NCI-H524 (cell line): ENCODE results near the gene HTR1D.

Experiments
- DNase-seq, 2 experiments: peaks; one replicate each; lab custom pipeline; 2025; lab: John Stamatoyannopoulos, UW

HTR1D gene

DNA sequence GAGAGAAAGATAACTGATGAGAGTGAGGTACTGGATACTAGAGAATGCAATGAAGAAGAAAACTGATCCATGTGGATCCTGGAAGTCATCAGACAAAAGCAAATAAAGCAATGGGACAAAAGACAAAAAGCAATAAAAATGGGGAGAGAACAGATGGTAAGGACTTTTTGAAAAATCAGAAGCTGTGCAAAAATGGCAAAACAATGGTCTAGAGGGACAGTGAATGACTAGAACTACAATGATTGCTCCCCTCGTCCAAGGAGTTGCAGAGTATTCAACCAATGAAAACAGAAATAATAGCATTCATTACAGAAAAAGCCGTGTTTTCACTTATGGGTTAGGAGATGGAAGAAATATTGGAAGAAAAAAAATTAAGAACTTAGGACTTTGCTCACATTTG is 67.2 kb downstream of the HTR1D start:
- DNase-seq, result no peak

DNA sequence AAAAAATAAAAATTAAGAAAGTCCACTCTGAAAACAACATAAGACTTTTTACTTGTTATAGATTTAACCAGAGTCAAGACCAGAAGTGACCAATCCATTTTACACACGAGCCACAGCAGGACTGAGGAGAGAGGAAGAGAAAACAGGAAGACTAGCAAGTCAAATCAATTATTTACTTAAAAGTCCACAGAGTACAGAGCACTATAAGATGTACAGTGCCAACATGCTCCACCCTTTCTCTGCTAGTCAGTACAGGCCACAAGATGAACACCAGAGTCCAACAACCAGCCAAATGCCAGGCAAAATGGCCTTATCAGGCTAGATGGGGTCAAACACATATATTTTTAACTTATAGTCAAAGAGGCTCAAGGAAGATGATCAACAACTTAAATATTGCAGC is 68.2 kb downstream of the HTR1D start:
- no peak for DNase-seq

DNA sequence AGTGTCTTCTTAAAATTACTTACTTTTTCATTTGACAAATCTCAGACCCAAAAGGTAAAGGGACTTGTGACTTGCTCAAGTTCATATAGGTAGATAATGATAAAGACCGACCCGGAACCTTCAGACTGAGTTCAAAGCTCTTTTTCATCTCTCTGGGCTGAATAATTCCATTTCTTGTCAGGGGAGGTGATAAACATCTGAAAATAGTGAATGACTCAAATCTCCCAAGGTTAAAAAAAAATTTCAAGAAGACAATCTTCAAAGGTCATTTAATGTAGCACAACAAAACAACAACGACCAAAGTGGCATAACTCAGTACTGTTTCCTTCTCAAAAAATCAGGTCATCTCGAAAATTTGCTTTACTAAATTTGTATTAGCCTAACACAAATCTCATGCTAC is 69.2 kb downstream of the HTR1D start:
- DNase-seq, result no peak
